GM12874 (cell line): ENCODE measurements around the gene TRAK2.

Experiments used
- TF ChIP-seq, protein P1 (sequence below): IDR thresholded peaks from 2 replicates; pipeline ENCODE4 v1.5.1; 2011; ENCODE audit warnings: low read depth, mild to moderate bottlenecking, control low read depth, low read length, moderate library complexity; ENCODE audit not compliant: insufficient read depth

The TRAK2 gene

DNA sequence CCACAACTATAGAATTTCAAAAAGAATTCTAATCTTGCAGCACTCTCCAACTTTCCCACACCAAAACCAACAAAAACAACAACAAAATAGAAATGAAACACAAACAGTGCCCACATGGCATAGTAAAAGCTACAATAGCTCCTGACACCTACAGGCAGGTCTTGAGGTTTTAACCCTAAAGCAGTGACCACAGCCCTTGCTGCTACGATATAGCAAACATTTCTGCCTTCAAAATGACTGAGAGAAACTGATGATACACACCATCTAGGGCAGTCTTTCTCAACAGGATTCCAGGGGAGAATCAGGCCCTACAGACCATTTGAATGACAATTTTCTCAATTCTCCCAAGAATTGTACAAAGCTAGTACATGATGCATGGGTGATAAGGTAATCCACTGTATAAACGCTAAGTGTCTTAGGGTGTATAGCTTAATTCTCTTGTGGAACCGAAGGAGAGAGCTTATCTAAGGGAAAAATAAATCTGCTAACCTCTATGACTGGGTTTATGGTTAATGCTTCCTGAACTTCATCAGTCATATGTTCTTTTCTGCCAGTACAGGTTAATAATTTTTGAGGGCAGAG lies 46.5 kb downstream of the TRAK2 start:
- TF ChIP-seq, protein P1, sequence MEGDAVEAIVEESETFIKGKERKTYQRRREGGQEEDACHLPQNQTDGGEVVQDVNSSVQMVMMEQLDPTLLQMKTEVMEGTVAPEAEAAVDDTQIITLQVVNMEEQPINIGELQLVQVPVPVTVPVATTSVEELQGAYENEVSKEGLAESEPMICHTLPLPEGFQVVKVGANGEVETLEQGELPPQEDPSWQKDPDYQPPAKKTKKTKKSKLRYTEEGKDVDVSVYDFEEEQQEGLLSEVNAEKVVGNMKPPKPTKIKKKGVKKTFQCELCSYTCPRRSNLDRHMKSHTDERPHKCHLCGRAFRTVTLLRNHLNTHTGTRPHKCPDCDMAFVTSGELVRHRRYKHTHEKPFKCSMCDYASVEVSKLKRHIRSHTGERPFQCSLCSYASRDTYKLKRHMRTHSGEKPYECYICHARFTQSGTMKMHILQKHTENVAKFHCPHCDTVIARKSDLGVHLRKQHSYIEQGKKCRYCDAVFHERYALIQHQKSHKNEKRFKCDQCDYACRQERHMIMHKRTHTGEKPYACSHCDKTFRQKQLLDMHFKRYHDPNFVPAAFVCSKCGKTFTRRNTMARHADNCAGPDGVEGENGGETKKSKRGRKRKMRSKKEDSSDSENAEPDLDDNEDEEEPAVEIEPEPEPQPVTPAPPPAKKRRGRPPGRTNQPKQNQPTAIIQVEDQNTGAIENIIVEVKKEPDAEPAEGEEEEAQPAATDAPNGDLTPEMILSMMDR = no peak

DNA sequence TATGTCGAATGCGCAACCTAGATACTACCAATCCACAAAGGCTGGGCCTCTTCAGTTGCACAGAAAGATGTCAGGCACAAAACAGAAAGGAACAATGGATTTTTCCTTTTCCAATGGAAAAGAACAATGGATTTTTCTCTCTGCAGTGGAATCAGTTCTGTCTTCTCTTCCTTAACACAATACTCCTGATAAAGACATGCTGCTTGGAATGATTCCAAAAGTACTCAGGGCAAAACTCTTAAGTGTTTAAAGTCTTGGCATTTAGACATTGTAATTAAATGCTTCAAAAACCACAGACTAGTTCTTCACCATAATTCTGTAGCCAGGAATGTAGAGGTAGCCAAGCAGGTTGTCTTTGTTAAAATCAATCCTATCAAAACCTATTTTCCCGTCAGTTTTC lies 47.4 kb downstream of the TRAK2 start:
- TF ChIP-seq, protein P1 = no peak

DNA sequence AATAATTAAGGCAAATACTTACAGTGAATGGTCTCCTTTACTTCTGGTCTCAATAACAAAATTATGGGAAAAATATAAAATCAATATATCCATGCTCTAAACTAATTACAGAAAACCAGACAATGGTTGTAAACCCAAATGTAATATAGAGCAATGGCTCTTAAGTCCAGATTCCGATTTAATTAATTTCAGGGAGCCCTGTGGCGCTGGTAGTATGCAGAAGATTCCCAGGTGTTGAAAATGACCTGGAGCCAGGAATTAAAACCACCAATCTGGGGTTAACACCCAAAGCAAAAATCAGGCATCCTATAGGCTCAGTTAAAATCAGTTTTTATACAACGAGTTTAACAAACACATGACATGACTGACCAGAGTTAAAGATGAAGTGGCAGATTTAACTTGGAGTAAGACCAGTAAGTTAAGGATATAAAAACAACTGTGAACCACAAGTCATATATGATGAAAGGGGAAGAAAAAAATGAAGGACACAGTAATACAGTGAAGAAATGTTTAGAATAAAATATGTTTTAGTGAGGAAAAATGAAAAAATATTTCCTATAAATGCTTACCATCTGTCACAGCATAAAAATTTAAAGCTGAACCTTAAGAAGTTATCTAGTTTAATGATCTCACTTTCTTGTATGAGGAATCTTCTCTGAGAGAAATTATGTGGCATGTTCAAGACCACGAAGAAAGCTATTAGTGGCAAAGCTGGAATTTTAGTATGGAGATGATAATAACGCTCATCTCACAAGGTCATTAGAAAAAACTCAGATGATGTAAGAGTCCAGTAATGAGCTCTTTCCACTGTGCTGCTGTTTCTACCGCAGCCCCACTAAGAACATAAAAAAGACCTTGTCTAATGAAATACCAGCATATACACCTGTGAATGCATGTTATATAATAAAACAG lies 48.4 kb downstream of the TRAK2 start:
- TF ChIP-seq, protein P1 = no peak

DNA sequence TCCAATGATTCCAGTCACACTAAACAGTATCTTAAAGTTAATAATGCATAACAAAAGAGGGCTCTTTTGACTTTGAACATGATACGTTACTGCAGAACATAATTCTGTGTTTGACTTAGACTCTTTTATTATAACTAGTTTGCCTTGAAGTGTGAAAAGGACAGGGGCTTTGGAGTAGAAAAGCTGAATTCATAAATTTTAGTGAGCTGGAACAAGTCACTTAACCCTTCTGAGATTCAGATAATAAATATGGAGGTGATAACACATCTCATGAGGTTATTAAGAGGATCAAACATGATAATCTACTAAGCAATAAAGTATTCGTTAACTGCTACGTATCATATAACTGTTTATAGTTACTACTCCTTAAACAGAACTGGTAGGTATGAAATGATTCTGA lies 49.4 kb downstream of the TRAK2 start:
- TF ChIP-seq, protein P1 = no peak

DNA sequence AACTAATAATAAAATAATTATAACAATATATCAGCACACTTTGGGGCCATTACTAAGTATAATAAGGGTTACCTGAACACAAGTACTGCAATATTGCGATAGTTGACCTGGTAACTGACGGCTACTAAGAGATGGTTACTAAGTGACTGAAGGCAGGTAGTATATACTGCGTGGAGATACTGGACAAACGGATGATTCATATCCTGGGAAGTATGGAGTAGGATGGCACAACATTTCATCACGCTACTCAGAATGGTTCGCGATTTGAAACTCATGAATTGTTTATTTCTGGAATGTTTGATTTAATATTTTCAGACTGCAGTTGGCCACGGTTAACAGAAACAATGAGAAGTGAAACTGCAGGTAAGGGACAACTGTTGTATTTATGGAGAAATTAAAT lies 54.7 kb downstream of the TRAK2 start:
- TF ChIP-seq, protein P1 = no peak

DNA sequence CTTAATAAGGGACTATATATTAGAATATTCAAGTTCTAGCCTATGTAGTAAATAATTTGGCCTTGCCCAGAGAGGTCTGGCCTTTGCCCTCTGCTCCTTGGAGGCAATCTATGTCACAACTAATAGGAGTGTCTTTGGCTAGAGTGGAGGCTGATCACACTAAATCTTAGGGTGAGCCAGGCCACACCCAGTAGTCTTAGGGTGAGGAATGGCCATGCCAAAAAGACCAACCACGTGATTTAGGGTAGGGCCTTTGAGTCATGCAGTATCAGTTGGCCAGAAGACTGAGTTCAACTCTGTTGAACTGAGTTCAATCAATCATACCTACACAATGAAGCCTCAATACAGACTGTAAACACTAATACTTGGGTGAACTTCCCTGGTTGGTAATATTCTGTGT lies 68.1 kb downstream of the TRAK2 start:
- TF ChIP-seq, protein P1 = no peak

DNA sequence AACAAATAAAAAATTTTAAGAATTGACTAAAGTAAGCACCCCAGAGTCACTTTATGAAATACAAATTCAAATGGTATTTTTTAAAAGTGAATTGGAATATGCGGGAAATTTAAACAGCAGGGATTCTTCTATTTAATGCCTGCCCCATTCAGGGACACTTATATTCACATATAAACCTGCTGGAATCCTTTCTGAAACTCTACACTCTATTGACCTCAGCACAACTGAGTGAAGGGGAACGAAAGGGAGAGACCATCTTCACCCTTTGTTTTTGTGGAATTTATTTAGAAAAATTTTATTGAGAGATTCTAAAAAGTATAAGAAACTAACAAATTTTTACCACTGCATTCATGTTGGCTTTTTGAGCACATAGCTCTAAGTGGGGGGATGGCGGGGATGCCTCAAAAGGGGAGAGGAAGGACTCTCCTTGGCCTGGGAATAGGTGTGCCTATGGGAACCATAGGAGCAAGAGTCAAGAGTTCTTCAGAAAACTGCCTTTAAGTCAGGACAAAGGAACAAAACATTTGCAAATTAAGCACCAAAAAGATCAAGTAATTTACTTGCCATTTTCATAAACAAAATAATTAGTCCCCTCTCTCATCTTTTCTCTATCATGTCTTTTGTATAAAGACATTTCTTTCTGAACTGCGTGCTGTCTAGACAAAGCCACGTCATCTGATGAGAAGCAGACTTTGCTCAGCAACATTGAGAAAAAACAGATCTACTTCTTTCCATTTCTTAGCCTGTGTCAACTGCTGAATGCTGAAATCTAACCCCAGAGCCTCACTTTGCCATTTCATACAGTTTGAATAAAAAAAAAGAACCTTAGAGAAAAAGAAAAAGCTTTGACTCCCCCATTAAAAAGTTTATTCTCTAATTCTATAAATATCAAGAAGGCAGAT lies 72.5 kb downstream of the TRAK2 start:
- TF ChIP-seq, protein P1 = no peak
